SK-N-SH treated with all-trans-retinoic acid at 6 μM for 48 hours (cell line): ENCODE measurements around the gene VEPH1.

Experiments used
- ATAC-seq: fragments of 200-7000 bp; cut with Tn5 transposase; 3 replicates; pipeline ENCODE4 v1.9.1; 2020; ENCODE audit warnings: mild to moderate bottlenecking, moderate library complexity
- ARNTL ChIP-seq: fragments of 450-650 bp; formaldehyde crosslinking; IDR thresholded peaks from 2 replicates; pipeline ENCODE4 v1.5.0; 2020; ENCODE audit warnings: low read depth, mild to moderate bottlenecking, moderate library complexity, borderline replicate concordance
- CSDC2 ChIP-seq: fragments of 250-450 bp; sonication (Bioruptor Pico); IDR thresholded peaks from 2 replicates; pipeline ENCODE4 v1.5.0; 2020; ENCODE audit warnings: mild to moderate bottlenecking, moderate library complexity
- ESRRG ChIP-seq: fragments of 250-450 bp; sonication (Bioruptor Pico); IDR thresholded peaks from 2 replicates; pipeline ENCODE4 v1.6.1; 2021; ENCODE audit warnings: mild to moderate bottlenecking
- GLIS3 ChIP-seq: fragments of 250-450 bp; sonication (Bioruptor Pico); IDR thresholded peaks from 2 replicates; pipeline ENCODE4 v1.5.0; 2020; ENCODE audit warnings: mild to moderate bottlenecking, moderate library complexity
- ISL1 ChIP-seq: fragments of 250-450 bp; sonication (Bioruptor Pico); IDR thresholded peaks from 2 replicates; pipeline ENCODE4 v2.1.2; 2022; ENCODE audit warnings: mild to moderate bottlenecking, moderate library complexity
- PATZ1 ChIP-seq: fragments of 250-450 bp; sonication (Bioruptor Pico); IDR thresholded peaks from 2 replicates; pipeline ENCODE4 v1.8.0; 2020; ENCODE audit warnings: mild to moderate bottlenecking, moderate library complexity, borderline replicate concordance
- PPARA ChIP-seq: fragments of 250-450 bp; sonication (Bioruptor Pico); IDR thresholded peaks from 2 replicates; pipeline ENCODE4 v1.5.0; 2020; ENCODE audit warnings: mild to moderate bottlenecking, borderline replicate concordance
- RARB ChIP-seq: fragments of 250-450 bp; sonication (Bioruptor Pico); IDR thresholded peaks from 2 replicates; pipeline ENCODE4 v1.8.0; 2021; ENCODE audit warnings: mild to moderate bottlenecking, moderate library complexity
- SNAI2 ChIP-seq: fragments of 250-450 bp; sonication (Bioruptor Pico); IDR thresholded peaks from 2 replicates; pipeline ENCODE4 v1.5.0; 2020; ENCODE audit warnings: mild to moderate bottlenecking, moderate library complexity
- TCF4 ChIP-seq: fragments of 250-450 bp; sonication (Bioruptor Pico); IDR thresholded peaks from 2 replicates; pipeline ENCODE4 v1.8.0; 2021; ENCODE audit warnings: mild to moderate bottlenecking, moderate library complexity, borderline replicate concordance
- TOX ChIP-seq: fragments of 250-450 bp; sonication (Bioruptor Pico); IDR thresholded peaks from 2 replicates; pipeline ENCODE4 v1.8.0; 2021; ENCODE audit warnings: mild to moderate bottlenecking, moderate library complexity, borderline replicate concordance
- ZC3H10 ChIP-seq: fragments of 250-450 bp; sonication (Bioruptor Pico); IDR thresholded peaks from 2 replicates; pipeline ENCODE4 v1.5.1; 2021; ENCODE audit warnings: mild to moderate bottlenecking, moderate library complexity
- ZFP3 ChIP-seq: fragments of 250-450 bp; sonication (Bioruptor Pico); IDR thresholded peaks from 2 replicates; pipeline ENCODE4 v1.5.0; 2020; ENCODE audit warnings: mild to moderate bottlenecking, moderate library complexity
- ZFP30 ChIP-seq: fragments of 450-650 bp; formaldehyde crosslinking; IDR thresholded peaks from 2 replicates; pipeline ENCODE4 v1.5.0; 2022; ENCODE audit warnings: mild to moderate bottlenecking, moderate library complexity
- ZNF565 ChIP-seq: fragments of 450-650 bp; formaldehyde crosslinking; conservative IDR thresholded peaks from 2 replicates; pipeline ENCODE4 v1.5.0; 2020; ENCODE audit warnings: low read depth, mild to moderate bottlenecking, moderate library complexity
- ZNF70 ChIP-seq: fragments of 450-650 bp; formaldehyde crosslinking; IDR thresholded peaks from 2 replicates; pipeline ENCODE4 v1.5.0; 2020; ENCODE audit warnings: mild to moderate bottlenecking, moderate library complexity
- ZNF8 ChIP-seq: fragments of 450-650 bp; formaldehyde crosslinking; IDR thresholded peaks from 2 replicates; pipeline ENCODE4 v1.5.0; 2020; ENCODE audit warnings: mild to moderate bottlenecking, moderate library complexity
- TF ChIP-seq, protein P1 (sequence below): fragments of 250-450 bp; sonication (Bioruptor Pico); IDR thresholded peaks from 2 replicates; pipeline ENCODE4 v1.8.0; 2021; ENCODE audit warnings: low read depth, mild to moderate bottlenecking, moderate library complexity, borderline replicate concordance
- TF ChIP-seq, protein P2 (sequence below): fragments of 250-450 bp; sonication (Bioruptor Pico); IDR thresholded peaks from 2 replicates; pipeline ENCODE4 v1.5.1; 2020; ENCODE audit warnings: low read depth, mild to moderate bottlenecking, moderate library complexity
- TF ChIP-seq, protein P3 (sequence below): fragments of 250-450 bp; sonication (Bioruptor Pico); IDR thresholded peaks from 2 replicates; pipeline ENCODE4 v1.5.0; 2020; ENCODE audit warnings: mild to moderate bottlenecking, moderate library complexity

Gene VEPH1

DNA sequence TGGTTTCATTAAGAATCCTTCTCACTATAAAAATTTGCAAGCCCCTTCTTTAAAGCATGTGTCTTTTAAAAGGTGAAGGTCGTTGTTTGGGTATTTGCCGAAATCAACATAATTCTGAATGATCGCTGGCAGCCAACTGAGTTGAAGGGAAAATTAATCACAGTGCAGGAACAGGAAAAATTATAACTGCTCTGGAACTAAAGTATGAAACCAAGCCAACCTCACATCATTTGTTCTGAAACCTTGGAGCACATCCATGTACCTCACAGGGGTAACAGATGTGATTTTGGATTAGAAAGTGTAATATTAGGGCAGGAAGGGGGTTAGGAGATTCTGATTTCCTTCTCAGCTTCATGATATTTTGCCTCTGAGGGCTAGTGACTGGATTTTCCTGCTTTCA lies 118.7 kb downstream of the VEPH1 start:
- TF ChIP-seq PPARA: no peak
- TF ChIP-seq TOX (CRISPR knock-in tag): no peak
- no peak for TF ChIP-seq ZNF565
- no peak for TF ChIP-seq SNAI2 (CRISPR knock-in tag)
- TF ChIP-seq, protein P1, sequence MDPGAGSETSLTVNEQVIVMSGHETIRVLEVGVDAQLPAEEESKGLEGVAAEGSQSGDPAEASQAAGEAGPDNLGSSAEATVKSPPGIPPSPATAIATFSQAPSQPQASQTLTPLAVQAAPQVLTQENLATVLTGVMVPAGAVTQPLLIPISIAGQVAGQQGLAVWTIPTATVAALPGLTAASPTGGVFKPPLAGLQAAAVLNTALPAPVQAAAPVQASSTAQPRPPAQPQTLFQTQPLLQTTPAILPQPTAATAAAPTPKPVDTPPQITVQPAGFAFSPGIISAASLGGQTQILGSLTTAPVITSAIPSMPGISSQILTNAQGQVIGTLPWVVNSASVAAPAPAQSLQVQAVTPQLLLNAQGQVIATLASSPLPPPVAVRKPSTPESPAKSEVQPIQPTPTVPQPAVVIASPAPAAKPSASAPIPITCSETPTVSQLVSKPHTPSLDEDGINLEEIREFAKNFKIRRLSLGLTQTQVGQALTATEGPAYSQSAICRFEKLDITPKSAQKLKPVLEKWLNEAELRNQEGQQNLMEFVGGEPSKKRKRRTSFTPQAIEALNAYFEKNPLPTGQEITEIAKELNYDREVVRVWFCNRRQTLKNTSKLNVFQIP (CRISPR knock-in tag): no peak
- no peak for TF ChIP-seq ARNTL (CRISPR knock-in tag)
- TF ChIP-seq, protein P2, sequence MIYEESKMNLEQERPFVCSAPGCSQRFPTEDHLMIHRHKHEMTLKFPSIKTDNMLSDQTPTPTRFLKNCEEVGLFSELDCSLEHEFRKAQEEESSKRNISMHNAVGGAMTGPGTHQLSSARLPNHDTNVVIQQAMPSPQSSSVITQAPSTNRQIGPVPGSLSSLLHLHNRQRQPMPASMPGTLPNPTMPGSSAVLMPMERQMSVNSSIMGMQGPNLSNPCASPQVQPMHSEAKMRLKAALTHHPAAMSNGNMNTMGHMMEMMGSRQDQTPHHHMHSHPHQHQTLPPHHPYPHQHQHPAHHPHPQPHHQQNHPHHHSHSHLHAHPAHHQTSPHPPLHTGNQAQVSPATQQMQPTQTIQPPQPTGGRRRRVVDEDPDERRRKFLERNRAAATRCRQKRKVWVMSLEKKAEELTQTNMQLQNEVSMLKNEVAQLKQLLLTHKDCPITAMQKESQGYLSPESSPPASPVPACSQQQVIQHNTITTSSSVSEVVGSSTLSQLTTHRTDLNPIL (CRISPR knock-in tag): no peak
- ATAC-seq: no peak

- no peak for ATAC-seq
- TF ChIP-seq ZNF70: no peak
- TF ChIP-seq, all 23 proteins: peak for 0
These were observed 119.2 kb downstream of the VEPH1 start for GRCh38 chr3:157384031-157384430.

GRCh38 chr3:157381606-157382005 lies 121.6 kb downstream of the VEPH1 start:
- TF ChIP-seq ZNF565 (no peak), RARB (CRISPR knock-in tag) (no peak), GLIS3 (CRISPR knock-in tag) (no peak), ZC3H10 (CRISPR knock-in tag) (no peak), ZFP30 (CRISPR knock-in tag) (no peak), PPARA (no peak)
- TF ChIP-seq, protein P3, sequence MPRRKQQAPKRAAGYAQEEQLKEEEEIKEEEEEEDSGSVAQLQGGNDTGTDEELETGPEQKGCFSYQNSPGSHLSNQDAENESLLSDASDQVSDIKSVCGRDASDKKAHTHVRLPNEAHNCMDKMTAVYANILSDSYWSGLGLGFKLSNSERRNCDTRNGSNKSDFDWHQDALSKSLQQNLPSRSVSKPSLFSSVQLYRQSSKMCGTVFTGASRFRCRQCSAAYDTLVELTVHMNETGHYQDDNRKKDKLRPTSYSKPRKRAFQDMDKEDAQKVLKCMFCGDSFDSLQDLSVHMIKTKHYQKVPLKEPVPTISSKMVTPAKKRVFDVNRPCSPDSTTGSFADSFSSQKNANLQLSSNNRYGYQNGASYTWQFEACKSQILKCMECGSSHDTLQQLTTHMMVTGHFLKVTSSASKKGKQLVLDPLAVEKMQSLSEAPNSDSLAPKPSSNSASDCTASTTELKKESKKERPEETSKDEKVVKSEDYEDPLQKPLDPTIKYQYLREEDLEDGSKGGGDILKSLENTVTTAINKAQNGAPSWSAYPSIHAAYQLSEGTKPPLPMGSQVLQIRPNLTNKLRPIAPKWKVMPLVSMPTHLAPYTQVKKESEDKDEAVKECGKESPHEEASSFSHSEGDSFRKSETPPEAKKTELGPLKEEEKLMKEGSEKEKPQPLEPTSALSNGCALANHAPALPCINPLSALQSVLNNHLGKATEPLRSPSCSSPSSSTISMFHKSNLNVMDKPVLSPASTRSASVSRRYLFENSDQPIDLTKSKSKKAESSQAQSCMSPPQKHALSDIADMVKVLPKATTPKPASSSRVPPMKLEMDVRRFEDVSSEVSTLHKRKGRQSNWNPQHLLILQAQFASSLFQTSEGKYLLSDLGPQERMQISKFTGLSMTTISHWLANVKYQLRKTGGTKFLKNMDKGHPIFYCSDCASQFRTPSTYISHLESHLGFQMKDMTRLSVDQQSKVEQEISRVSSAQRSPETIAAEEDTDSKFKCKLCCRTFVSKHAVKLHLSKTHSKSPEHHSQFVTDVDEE: no peak
- TF ChIP-seq, protein P2 (CRISPR knock-in tag): no peak
- ATAC-seq: no peak

GRCh38 chr3:157379525-157380140 lies 123.6 kb downstream of the VEPH1 start:
- ATAC-seq: no peak
- TF ChIP-seq ZNF70 (no peak), TCF4 (CRISPR knock-in tag) (no peak), ZNF8 (CRISPR knock-in tag) (no peak), PATZ1 (CRISPR knock-in tag) (no peak), CSDC2 (CRISPR knock-in tag) (no peak), SNAI2 (CRISPR knock-in tag) (no peak), RARB (CRISPR knock-in tag) (no peak), ISL1 (CRISPR knock-in tag) (no peak), ZFP3 (CRISPR knock-in tag) (no peak), GLIS3 (CRISPR knock-in tag) (no peak), ESRRG (CRISPR knock-in tag) (no peak)
- TF ChIP-seq, protein P3: no peak
- TF ChIP-seq, protein P2 (CRISPR knock-in tag): no peak
- TF ChIP-seq, protein P1 (CRISPR knock-in tag): no peak
